Adipocyte (in vitro differentiated cells): ENCODE data around the gene PCNX4.
"Not testable (repeated sequence)": the region's sequence is repeated elsewhere in the genome, so short reads cannot be mapped to it uniquely, and the experiment has no call there.

Experiments
- DNase-seq: peaks from one replicate; pipeline ENCODE4 v3.0.0-alpha.2; 2015; ENCODE audit warnings: low read depth
- H3K27me3 ChIP-seq: replicated peaks from 2 replicates; pipeline ENCODE4 v1.7.0; 2013; ENCODE audit warnings: mild to moderate bottlenecking, low read length, moderate library complexity; ENCODE audit not compliant: control insufficient read depth, insufficient read depth
- H3K36me3 ChIP-seq: 2 replicates; pipeline ENCODE4 v1.7.0; 2013; ENCODE audit warnings: low read length, mild to moderate bottlenecking, moderate library complexity; ENCODE audit not compliant: control insufficient read depth, insufficient read depth, severe bottlenecking
- H3K4me1 ChIP-seq: 2 replicates; pipeline ENCODE4 v1.7.0; 2013; ENCODE audit warnings: mild to moderate bottlenecking, low read length, moderate library complexity; ENCODE audit not compliant: control insufficient read depth, insufficient read depth
- H3K4me3 ChIP-seq: 2 replicates; pipeline ENCODE4 v1.7.0; 2013; ENCODE audit warnings: mild to moderate bottlenecking, low read length, moderate library complexity
- H3K9ac ChIP-seq: 2 replicates; pipeline ENCODE4 v1.7.0; 2013; ENCODE audit warnings: mild to moderate bottlenecking, low read length, moderate library complexity
- H3K9me3 ChIP-seq: 2 replicates; pipeline ENCODE4 v1.7.0; 2013; ENCODE audit warnings: mild to moderate bottlenecking, low read length, moderate library complexity; ENCODE audit not compliant: control insufficient read depth

Gene PCNX4

DNA sequence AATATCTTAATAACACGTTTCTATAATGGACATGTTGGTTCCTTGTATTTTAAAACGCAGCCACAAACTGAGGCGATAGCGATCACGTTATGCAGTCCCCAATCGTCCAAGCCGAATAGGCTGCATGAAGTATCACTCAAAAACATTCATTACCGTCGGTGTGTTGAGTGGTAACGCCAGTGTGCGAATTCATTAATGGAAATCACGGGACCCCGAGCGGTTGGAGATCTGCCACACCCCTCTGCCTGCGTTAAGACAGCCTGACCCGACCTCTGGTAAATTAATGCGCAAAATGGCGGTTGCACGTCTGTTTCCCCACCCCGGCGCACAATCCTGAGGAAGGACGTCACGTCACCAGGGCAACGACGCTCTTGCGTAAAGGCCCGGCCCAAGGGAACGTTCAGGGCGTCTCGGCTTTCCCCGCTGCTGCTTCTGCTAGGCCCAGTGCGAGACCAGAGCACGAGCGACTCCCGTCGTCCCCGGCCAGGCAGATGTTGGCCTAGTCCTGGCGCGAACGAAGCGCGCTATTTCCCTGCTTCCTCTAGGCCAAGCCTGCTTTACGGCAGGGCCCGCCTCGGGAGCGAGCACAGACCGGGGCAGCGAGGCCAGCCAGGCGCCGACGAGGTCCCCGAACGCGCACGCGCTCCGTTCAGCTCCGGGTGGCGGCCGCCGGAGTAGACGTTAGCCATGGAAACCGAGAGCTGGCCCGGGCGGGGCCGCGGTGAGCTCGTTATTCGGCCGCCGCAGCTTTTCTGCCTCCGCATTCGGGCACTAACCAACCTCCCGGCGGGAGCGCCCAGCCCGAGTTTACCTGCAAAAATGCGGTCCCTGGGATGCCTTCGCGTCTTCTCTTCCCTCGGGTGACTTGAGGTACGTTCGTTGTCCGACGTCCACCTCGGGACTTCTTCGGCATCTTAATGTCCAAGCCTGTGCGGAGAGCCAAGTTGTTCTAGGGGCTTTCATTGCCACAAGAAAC lies at the start of gene PCNX4:
Gene PCNX4, plus strand, starts transcription at position 374 of the 976 bp plus-strand sequence. CDS start 15,716 bp downstream, outside the sequence.
- H3K36me3 ChIP-seq = no peaks in the 10 kb centered on the region
- H3K27me3 ChIP-seq = no peaks in the 10 kb centered on the region
- peak within 1 kb of the TSS; percentile 99 for H3K9ac ChIP-seq
- peaks cover 44% of the 10 kb centered on the region for H3K4me1 ChIP-seq
- peak within 1 kb of the TSS; percentile 100 for H3K4me3 ChIP-seq
- H3K9me3 ChIP-seq = no peaks in the 10 kb centered on the region
- DNase-seq = peak; percentile 99

DNA sequence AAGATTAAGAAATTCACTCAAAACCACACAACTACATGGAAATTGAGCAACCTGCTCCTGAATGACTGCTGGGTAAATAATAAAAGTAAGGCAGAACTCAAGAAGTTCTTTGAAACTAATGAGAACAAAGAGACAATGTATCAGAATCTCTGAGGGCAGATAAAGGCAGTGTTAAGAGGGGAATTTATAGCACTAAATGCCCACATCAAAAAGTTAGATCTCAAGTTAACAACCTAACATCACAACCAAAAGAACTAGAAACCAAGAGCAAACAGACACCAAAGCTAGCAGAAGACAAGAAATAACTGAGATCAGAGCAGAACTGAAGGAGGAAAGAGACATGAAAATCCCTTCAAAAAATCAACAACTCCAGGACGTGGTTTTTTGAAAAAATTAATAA lies 43.7 kb upstream of the PCNX4 start:
- not testable (repeated sequence) for H3K9ac ChIP-seq, DNase-seq, H3K4me3 ChIP-seq, H3K36me3 ChIP-seq, H3K27me3 ChIP-seq
- H3K4me1 ChIP-seq = peaks cover 11% of the 10 kb centered on the region
- H3K9me3 ChIP-seq = peaks cover 12% of the 10 kb centered on the region

DNA sequence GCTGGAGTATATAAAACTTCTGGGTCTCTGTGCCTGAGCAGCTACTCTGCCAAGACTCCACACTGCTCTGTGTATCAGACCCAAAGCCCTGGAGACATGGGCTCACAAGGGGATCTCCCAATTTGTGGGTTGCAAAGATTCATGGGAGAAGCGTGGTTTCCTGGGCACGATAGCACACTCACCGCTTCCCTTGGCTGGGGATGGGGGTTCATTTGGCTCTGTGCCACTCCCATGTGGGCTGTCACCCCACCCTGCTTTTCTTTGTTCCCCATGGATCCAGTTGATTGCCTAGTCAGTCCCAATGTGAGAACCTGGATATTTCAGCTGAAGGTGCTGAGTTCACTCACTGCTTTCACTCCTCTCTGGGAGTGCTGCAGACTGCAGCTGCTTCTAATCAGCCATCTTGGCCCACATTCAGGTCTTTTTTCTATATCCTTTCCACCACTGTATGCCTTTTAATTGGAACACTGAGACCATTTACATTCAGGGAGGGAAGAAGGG lies 40.0 kb upstream of the PCNX4 start:
- H3K4me1 ChIP-seq = peaks cover 11% of the 10 kb centered on the region
- no peaks in the 10 kb centered on the region for H3K9me3 ChIP-seq
- no peaks in the 10 kb centered on the region for H3K27me3 ChIP-seq
- peak; percentile 73 for DNase-seq
- peak overlapping the region; percentile 49 for H3K4me3 ChIP-seq
- no peaks in the 10 kb centered on the region for H3K36me3 ChIP-seq
- no peak overlapping the region for H3K9ac ChIP-seq

DNA sequence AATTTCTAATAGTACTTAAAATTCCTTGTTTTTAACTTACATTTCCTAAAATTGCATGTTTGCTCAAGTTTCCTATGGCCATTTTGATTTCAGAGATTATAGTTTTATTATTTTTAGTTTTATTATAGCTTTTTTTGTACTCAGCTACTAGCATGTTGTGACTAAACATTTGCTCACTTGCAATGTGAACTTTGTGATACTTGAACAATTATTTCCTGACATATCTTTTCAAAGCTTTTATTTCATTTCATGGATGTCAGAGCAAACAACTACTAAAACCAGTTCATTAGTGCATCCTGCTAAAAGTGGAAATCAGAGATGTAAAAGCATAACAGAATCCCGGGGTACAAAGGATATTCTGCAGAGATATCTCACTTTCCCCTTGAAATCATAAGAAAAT lies 33.6 kb upstream of the PCNX4 start:
- no peaks in the 10 kb centered on the region for H3K9me3 ChIP-seq
- H3K4me3 ChIP-seq = no peak overlapping the region
- H3K4me1 ChIP-seq = peaks cover 16% of the 10 kb centered on the region
- H3K27me3 ChIP-seq = no peaks in the 10 kb centered on the region
- H3K36me3 ChIP-seq = no peaks in the 10 kb centered on the region
- DNase-seq = no peak
- no peak overlapping the region for H3K9ac ChIP-seq

DNA sequence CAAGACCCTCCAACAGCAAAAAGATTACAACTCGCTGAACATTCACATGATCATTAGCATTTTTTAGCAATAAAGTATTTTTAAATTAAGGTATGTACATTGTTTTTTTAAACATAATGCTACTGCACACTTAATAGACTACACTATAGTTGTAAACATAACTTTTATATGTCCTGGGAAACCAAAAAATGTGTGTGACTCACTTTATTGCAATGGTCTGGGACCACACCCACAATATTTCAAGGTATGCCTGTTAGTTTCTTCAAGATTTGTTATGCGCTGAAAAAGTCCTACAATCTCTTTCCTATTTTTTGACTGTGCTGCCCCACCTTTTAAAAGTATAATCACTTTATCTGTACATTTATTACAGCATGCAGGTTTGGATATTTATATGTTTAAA lies 30.4 kb upstream of the PCNX4 start:
- DNase-seq = peak; percentile 34
- no peak overlapping the region for H3K4me3 ChIP-seq
- H3K9ac ChIP-seq = no peak overlapping the region
- no peaks in the 10 kb centered on the region for H3K27me3 ChIP-seq
- no peaks in the 10 kb centered on the region for H3K36me3 ChIP-seq
- H3K9me3 ChIP-seq = no peaks in the 10 kb centered on the region
- H3K4me1 ChIP-seq = peaks cover 16% of the 10 kb centered on the region

DNA sequence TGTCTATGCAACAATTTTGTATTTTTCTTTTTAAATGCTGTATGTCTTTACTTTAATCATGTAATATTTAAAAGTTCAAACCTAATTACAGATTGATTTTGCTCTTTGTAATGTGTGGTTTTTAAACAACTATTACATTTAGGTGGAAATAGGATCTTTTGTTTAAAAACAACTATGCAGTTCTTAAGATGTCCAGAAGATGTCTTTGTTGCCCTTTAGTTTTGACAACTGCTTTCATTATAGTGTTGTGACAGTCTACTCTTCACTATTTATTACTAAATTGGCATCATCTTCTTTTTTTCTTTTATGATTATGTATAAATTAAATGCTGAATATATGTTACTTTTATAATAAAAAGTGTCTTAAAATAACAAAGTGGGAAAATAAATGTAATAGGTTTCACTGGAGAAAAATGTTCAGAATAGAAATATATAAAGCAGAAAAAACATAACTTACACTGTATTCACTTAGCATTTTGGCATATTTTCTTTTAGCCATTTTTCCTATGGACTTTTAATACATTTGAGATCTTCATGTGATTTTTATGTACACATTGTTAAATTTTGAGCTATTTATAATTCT lies 27.1 kb upstream of the PCNX4 start:
- no peak overlapping the region for H3K9ac ChIP-seq
- no peaks in the 10 kb centered on the region for H3K36me3 ChIP-seq
- H3K27me3 ChIP-seq = no peaks in the 10 kb centered on the region
- H3K4me1 ChIP-seq = peaks cover 10% of the 10 kb centered on the region
- H3K9me3 ChIP-seq = no peaks in the 10 kb centered on the region
- H3K4me3 ChIP-seq = no peak overlapping the region
- DNase-seq = peak; percentile 75

DNA sequence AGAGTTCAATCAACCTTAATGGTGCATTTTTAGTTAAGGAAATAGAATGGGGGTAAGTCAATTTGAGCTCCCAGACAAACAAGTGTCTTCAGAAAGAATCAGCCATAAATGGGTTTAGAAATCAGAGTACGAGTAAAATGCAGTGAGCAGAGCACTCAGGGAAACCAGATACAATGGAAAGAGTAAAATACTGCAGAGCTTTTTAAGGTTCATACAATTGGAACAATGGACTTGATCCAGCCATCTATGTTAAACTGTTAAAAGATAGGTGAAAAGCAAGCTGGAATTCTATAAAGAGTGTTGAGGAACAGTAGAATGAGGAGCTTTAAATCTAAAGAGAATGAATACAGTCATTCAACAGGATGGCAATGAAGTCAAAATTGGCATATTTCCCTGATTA lies 23.8 kb upstream of the PCNX4 start:
- no peaks in the 10 kb centered on the region for H3K4me1 ChIP-seq
- no peak overlapping the region for H3K4me3 ChIP-seq
- no peak overlapping the region for H3K9ac ChIP-seq
- H3K36me3 ChIP-seq = no peaks in the 10 kb centered on the region
- H3K27me3 ChIP-seq = no peaks in the 10 kb centered on the region
- DNase-seq = no peak
- no peaks in the 10 kb centered on the region for H3K9me3 ChIP-seq

DNA sequence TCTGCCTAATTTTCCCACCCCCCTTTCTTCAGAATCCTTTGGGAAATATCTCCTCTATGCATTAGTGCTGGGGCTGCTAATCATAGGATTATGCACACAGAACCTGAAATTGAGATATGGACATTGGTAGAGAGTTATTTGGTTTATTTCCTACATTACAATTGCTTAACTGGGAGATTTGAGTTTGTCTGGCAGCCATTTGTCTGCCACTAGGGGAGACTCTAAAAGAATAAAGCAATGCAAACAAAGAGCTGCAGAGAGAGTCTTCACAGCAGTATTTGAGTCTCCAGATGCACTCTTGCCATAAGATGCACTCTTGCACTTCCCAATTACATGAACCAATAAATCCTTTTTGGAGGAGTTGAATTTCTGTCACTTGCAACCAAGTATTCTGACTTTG lies 12.0 kb upstream of the PCNX4 start:
- peaks cover 2% of the 10 kb centered on the region for H3K4me1 ChIP-seq
- no peak overlapping the region for H3K9ac ChIP-seq

DNA sequence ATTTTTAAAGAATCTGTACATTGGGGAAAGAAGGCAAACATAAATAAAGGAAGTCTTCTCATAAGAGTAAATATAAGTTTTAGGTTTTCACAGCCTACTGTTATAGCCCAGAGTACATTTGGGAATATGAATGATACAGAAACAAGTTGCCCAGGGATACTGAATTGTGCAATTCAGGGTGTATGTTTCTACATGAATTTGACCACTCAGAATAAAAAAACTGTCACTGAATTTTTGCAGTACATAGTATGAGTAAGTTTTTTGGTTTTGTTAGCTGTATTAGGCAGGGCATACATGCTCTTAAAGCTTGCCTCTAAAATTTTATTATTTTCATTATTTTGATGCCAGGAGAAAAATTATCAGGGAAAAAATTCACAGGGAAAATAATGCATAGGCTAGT lies 6.6 kb upstream of the PCNX4 start:
- Histone ChIP-seq H3K9me3 (no peaks in the 10 kb centered on the region), H3K27me3 (no peaks in the 10 kb centered on the region), H3K4me3 (no peak overlapping the region), H3K36me3 (no peaks in the 10 kb centered on the region), H3K4me1 (peaks cover 18% of the 10 kb centered on the region), H3K9ac (no peak overlapping the region)
- DNase-seq = peak; percentile 85

More for the DNA sequence above, 12.0 kb upstream of the PCNX4 start:
- Histone ChIP-seq H3K4me3 (no peak overlapping the region), H3K36me3 (no peaks in the 10 kb centered on the region), H3K9me3 (peaks cover 3% of the 10 kb centered on the region), H3K27me3 (no peaks in the 10 kb centered on the region)
- no peak for DNase-seq

DNA sequence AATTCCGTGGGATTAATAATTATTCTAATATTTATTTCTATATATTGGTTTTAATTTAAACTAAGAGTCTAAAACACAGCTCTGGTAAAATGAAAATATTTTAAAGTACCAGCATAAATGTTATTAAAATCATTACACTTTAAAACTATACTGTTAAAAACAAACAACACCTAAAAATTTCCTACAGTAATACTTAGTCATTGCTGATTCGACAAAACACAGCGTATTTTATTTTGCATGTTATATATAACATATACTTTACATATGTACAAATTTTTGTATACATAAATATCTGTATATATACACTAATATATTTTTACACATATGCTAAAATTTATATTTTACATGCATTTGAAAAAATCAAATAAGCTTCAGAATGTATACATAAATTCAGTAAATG lies 6.0 kb upstream of the PCNX4 start:
- H3K27me3 ChIP-seq = no peaks in the 10 kb centered on the region
- H3K9me3 ChIP-seq = no peaks in the 10 kb centered on the region
- no peak overlapping the region for H3K9ac ChIP-seq
- no peak overlapping the region for H3K4me3 ChIP-seq
- DNase-seq = no peak
- H3K36me3 ChIP-seq = no peaks in the 10 kb centered on the region
- peaks cover 20% of the 10 kb centered on the region for H3K4me1 ChIP-seq

DNA sequence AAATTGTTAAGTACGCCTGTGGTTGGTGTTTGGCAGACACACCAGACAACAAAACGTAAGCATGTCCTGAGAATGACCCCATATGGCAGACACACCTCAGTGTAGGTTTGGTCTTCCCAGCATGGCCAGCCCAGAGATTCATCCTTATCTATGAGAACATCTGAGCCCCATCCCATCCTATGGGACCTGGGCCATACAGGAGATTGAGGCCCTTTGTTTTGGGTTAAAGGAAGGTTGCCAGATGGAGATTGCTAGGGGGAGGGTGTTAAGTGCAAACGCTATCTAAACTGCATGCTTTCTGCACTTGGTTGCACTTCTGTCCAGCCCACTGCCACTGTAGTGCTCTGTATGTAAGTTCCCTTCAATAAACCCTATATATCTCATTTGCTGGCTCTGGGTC lies 4.1 kb upstream of the PCNX4 start:
- H3K9me3 ChIP-seq = no peaks in the 10 kb centered on the region
- DNase-seq = no peak
- peaks cover 24% of the 10 kb centered on the region for H3K4me1 ChIP-seq
- H3K36me3 ChIP-seq = no peaks in the 10 kb centered on the region
- no peaks in the 10 kb centered on the region for H3K27me3 ChIP-seq
- no peak overlapping the region for H3K9ac ChIP-seq
- H3K4me3 ChIP-seq = no peak overlapping the region
